Esophagus muscularis mucosa (tissue), 4 donors: ENCODE results near the gene MRPS27. TPM values are rescaled to one million over a fixed set of nuclear protein-coding genes. Genes with fewer than 3 reads are reported as not detected.
"Not testable (repeated sequence)": the region's sequence is repeated elsewhere in the genome, so short reads cannot be mapped to it uniquely, and the experiment has no call there.

Experiments
- DNase-seq: peaks from one replicate; pipeline ENCODE4 v3.0.0-alpha.2; 2017; ENCODE audit errors: extremely low spot score
- H3K27ac ChIP-seq, 4 donors: fragments of 200-600 bp; sonication (generic); replicated peaks in 1 of 4; 1 replicate in 3 of 4; 2 replicates in 1 of 4; pipeline ENCODE4 v1.5.1; 2016 to 2019; ENCODE audit warnings: mild to moderate bottlenecking in 1 of 4
- H3K27me3 ChIP-seq, 4 donors: fragments of 200-600 bp; sonication (generic); one replicate each; pipeline versions ENCODE4 v1.5.1 to v1.6.0; 2016 to 2019
- H3K36me3 ChIP-seq, 4 donors: fragments of 200-600 bp; sonication (generic); one replicate each; pipeline ENCODE4 v1.5.1; 2016 to 2019
- H3K4me1 ChIP-seq, 4 donors: fragments of 200-600 bp; sonication (generic); one replicate each; pipeline ENCODE4 v1.5.1; 2016 to 2019
- H3K4me3 ChIP-seq, 4 donors: fragments of 200-600 bp; sonication (generic); 1 replicate in 2 of 4; 2 replicates in 2 of 4; pipeline ENCODE4 v1.5.1; 2016 to 2019; ENCODE audit warnings: mild to moderate bottlenecking in 4 of 4, moderate library complexity in 1 of 4
- H3K9me3 ChIP-seq, 4 donors: fragments of 200-600 bp; sonication (generic); 1 replicate in 3 of 4; 2 replicates in 1 of 4; pipeline ENCODE4 v1.5.1; 2016 to 2019
- CTCF ChIP-seq, 3 experiments: fragments of 200-600 bp in 2 of 3; fragments of 450-650 bp in 1 of 3; sonication (generic) in 2 of 3; IDR thresholded peaks; one replicate each; pipeline ENCODE4 v1.5.1; 2017 to 2019; ENCODE audit warnings: antibody characterized with exemption in 3 of 3, mild to moderate bottlenecking in 2 of 3, moderate library complexity in 1 of 3
- EP300 ChIP-seq: sonication (generic); formaldehyde crosslinking; IDR thresholded peaks from one replicate; pipeline ENCODE4 v1.6.1; 2017; ENCODE audit warnings: antibody characterized with exemption
- POLR2A ChIP-seq: fragments of 450-650 bp; IDR thresholded peaks from one replicate; pipeline ENCODE4 v1.6.1; 2017; ENCODE audit warnings: antibody characterized with exemption, moderate library complexity, mild to moderate bottlenecking, low read depth
- POLR2AphosphoS5 ChIP-seq, 2 donors: sonication (generic); formaldehyde crosslinking; IDR thresholded peaks; one replicate each; pipeline ENCODE4 v1.6.1; 2017; ENCODE audit warnings: antibody characterized with exemption in 2 of 2
- WGBS: methylation state at CpG from one replicate; pipeline ENCODE4 v1.1.5; 2018; 5-methylcytosine and 5-hydroxymethylcytosine counted together
- intact Hi-C: fragments of 100-400 bp; cut with DNase I; formaldehyde crosslinking; loops from one replicate; pipeline ENCODE4 v1.15.1; 2023
- total RNA-seq, 4 donors: library from RNA; depleted of rRNA; stranded (reverse); fragments of >200 nt; gene quantifications; one replicate each; pipeline versions ENCODE4 v1.1.0 to v1.2.1, GENCODE V29; 2016

The MRPS27 gene
- total RNA-seq, 4 donors from 2014 or later = 38.6 to 53.5 (median 45.7) TPM

GRCh38 chr5:72179028-72179815, 140.8 kb downstream of the MRPS27 start:
- DNase-seq = no peak
- peaks cover 9 to 76% (median 60%) of the 10 kb centered on the region in 4 donors for H3K4me1 ChIP-seq
- 48% methylated on average over 23 of the region's 29 CpGs for WGBS

GRCh38 chr5:72177538-72177937, 142.5 kb downstream of the MRPS27 start:
- intact Hi-C loops = no loop called here
- no peak for DNase-seq
- no peaks in the 10 kb centered on the region for H3K27me3 ChIP-seq
- H3K27ac ChIP-seq = peak overlapping the region; percentile 73 to 86 (median 85)
- H3K4me1 ChIP-seq = peaks cover 9 to 59% (median 44%) of the 10 kb centered on the region in 4 donors
- no peak for TF ChIP-seq POLR2A
- TF ChIP-seq CTCF (IDR thresholded peaks at IDR 0.05) = no peak
- no peak for TF ChIP-seq POLR2AphosphoS5 (IDR thresholded peaks at IDR 0.05)
- TF ChIP-seq EP300 = no peak
- no peaks in the 10 kb centered on the region for H3K9me3 ChIP-seq
- no peak overlapping the region for H3K4me3 ChIP-seq
- H3K36me3 ChIP-seq = peaks cover 0 to 10% (median 0%) of the 10 kb centered on the region in 4 donors
- 95% methylated on average over 3 of the region's 3 CpGs for WGBS

More at GRCh38 chr5:72179028-72179815, 140.8 kb downstream of the MRPS27 start:
- intact Hi-C loops = no loop called here
- H3K36me3 ChIP-seq = peaks cover 0 to 20% (median 8%) of the 10 kb centered on the region in 4 donors
- no peaks in the 10 kb centered on the region for H3K27me3 ChIP-seq
- H3K9me3 ChIP-seq = no peaks in the 10 kb centered on the region
- H3K4me3 ChIP-seq = peak overlapping the region; percentile 41 to 55 (median 46)
- TF ChIP-seq CTCF (IDR thresholded peaks at IDR 0.05) (no peak), POLR2AphosphoS5 (IDR thresholded peaks at IDR 0.05) (peak in 1 of 2 donors; percentile 58)
- peak overlapping the region; percentile 73 to 86 (median 85) for H3K27ac ChIP-seq

- Histone ChIP-seq H3K4me1 (peaks cover 5 to 25% (median 17%) of the 10 kb centered on the region in 4 donors), H3K27ac (no peak overlapping the region), H3K36me3 (peaks cover 0 to 10% (median 0%) of the 10 kb centered on the region in 4 donors), H3K27me3 (no peaks in the 10 kb centered on the region), H3K9me3 (no peaks in the 10 kb centered on the region), H3K4me3 (no peak overlapping the region)
- intact Hi-C loops = no loop called here
- no peak for TF ChIP-seq POLR2AphosphoS5 (IDR thresholded peaks at IDR 0.05)
- 90% methylated on average over 4 of the region's 4 CpGs for WGBS
- DNase-seq = no peak
These were observed 147.3 kb downstream of the MRPS27 start for GRCh38 chr5:72172786-72173185.

- H3K27me3 ChIP-seq = no peaks in the 10 kb centered on the region
- H3K27ac ChIP-seq = no peak overlapping the region
- TF ChIP-seq CTCF (IDR thresholded peaks at IDR 0.05) = no peak
- no peak for TF ChIP-seq POLR2AphosphoS5 (IDR thresholded peaks at IDR 0.05)
- no peak for TF ChIP-seq POLR2A
- TF ChIP-seq EP300 = no peak
- DNase-seq = no peak
- peaks cover 0 to 10% (median 0%) of the 10 kb centered on the region in 4 donors for H3K36me3 ChIP-seq
- H3K4me1 ChIP-seq = peaks cover 15 to 32% (median 27%) of the 10 kb centered on the region in 4 donors
- no peaks in the 10 kb centered on the region for H3K9me3 ChIP-seq
- no peak overlapping the region for H3K4me3 ChIP-seq
- intact Hi-C loops = no loop called here
- WGBS = 92% methylated on average over 6 of the region's 6 CpGs
These were observed 148.4 kb downstream of the MRPS27 start for GRCh38 chr5:72171667-72172066.

- DNase-seq, H3K4me3 ChIP-seq, intact Hi-C loops, H3K27me3 ChIP-seq, H3K9me3 ChIP-seq, H3K27ac ChIP-seq, H3K36me3 ChIP-seq: not testable (repeated sequence)
- peaks cover 20 to 37% (median 31%) of the 10 kb centered on the region in 4 donors for H3K4me1 ChIP-seq
- 93% methylated on average over 3 of the region's 3 CpGs for WGBS
These were observed 148.9 kb downstream of the MRPS27 start for GRCh38 chr5:72171181-72171580.
